Lower leg skin (tissue), 3 donors: ENCODE data around the gene LRP4.

Experiments
- CTCF ChIP-seq, 3 donors: fragments of 450-650 bp; IDR thresholded peaks; one replicate each; pipeline ENCODE4 v1.5.1; 2016; ENCODE audit warnings: antibody characterized with exemption in 3 of 3, mild to moderate bottlenecking in 3 of 3, moderate library complexity in 2 of 3
- POLR2A ChIP-seq, 2 donors: fragments of 450-650 bp; IDR thresholded peaks; one replicate each; pipeline ENCODE4 v1.6.1; 2016 to 2017; ENCODE audit warnings: antibody characterized with exemption in 2 of 2, mild to moderate bottlenecking in 1 of 2, moderate library complexity in 1 of 2

GRCh38 chr11:46855863-46856262 lies 62.5 kb downstream of the LRP4 start:
- TF ChIP-seq CTCF (IDR thresholded peaks at IDR 0.05): no peak
- TF ChIP-seq POLR2A (IDR thresholded peaks at IDR 0.05): no peak
